Left lung (tissue), 10 donors: Measurements from ENCODE around the gene NYAP2. TPM values are rescaled to one million over a fixed set of nuclear protein-coding genes. Genes with fewer than 3 reads are reported as not detected.

Experiments
- ATAC-seq: fragments of 200-7000 bp; cut with Tn5 transposase; one replicate; pipeline ENCODE4 v1.9.1; 2020; ENCODE audit warnings: moderate library complexity
- DNase-seq, 4 donors: peaks; one replicate each; pipeline ENCODE4 v3.0.0-alpha.2; 2013 to 2020
- H3K27ac ChIP-seq, 2 donors: fragments of 200-600 bp; sonication (generic) in 1 of 2; one replicate each; pipeline versions ENCODE4 v1.5.0 to v1.8.0; 2020 to 2021
- H3K27me3 ChIP-seq, 2 donors: fragments of 200-600 bp; sonication (generic) in 1 of 2; one replicate each; pipeline versions ENCODE4 v1.5.0 to v1.8.0; 2020 to 2021
- H3K36me3 ChIP-seq, 2 donors: fragments of 200-600 bp; sonication (generic) in 1 of 2; one replicate each; pipeline versions ENCODE4 v1.5.0 to v1.8.0; 2020 to 2021
- H3K4me1 ChIP-seq, 2 donors: fragments of 200-600 bp; one replicate each; pipeline ENCODE4 v1.8.0; 2021
- H3K4me3 ChIP-seq, 2 donors: fragments of 200-600 bp; sonication (generic) in 1 of 2; one replicate each; pipeline versions ENCODE4 v1.5.0 to v1.8.0; 2020 to 2021; ENCODE audit warnings: mild to moderate bottlenecking in 1 of 2
- H3K9me3 ChIP-seq, 2 donors: fragments of 200-600 bp; sonication (generic) in 1 of 2; one replicate each; pipeline versions ENCODE4 v1.5.0 to v1.8.0; 2020 to 2021
- intact Hi-C, 2 donors: fragments of 100-400 bp; cut with DNase I; formaldehyde crosslinking; loops; one replicate each; pipeline versions ENCODE4 v1.11.2 to v1.14.2; 2022
- polyA plus RNA-seq, 6 donors: library from polyadenylated mRNA; unstranded; fragments of 120-200 nt; gene quantifications; one replicate each; pipeline ENCODE4 v1.2.1, GENCODE V29; 2013; ENCODE audit not compliant: insufficient read length in 6 of 6
- total RNA-seq, 2 donors: library from RNA; stranded (reverse); fragmentation: NEBNext Ultra II Directional; extraction: Animal tissue kit (Norgen Biotek cat#: 25700); gene quantifications; one replicate each; pipeline ENCODE4 v1.2.1, GENCODE V29; 2021
- TF ChIP-seq, protein P1 (sequence below), 2 donors: fragments of 200-600 bp; sonication (generic) in 1 of 2; IDR thresholded peaks; one replicate each; pipeline versions ENCODE4 v1.5.0 to v1.8.0; 2021; ENCODE audit warnings: antibody characterized with exemption in 2 of 2
- donor health status: DM: no; HTN: yes; CAD: no.
- donor health status: DM: no; HTN: no; CAD: no.

The NYAP2 gene
- total and polyA plus RNA-seq, 8 donors = 0.04 to 1.0 (median 0.07) TPM

GRCh38 chr2:225662101-225662500 lies 262.6 kb downstream of the NYAP2 start:
- TF ChIP-seq, protein P1, sequence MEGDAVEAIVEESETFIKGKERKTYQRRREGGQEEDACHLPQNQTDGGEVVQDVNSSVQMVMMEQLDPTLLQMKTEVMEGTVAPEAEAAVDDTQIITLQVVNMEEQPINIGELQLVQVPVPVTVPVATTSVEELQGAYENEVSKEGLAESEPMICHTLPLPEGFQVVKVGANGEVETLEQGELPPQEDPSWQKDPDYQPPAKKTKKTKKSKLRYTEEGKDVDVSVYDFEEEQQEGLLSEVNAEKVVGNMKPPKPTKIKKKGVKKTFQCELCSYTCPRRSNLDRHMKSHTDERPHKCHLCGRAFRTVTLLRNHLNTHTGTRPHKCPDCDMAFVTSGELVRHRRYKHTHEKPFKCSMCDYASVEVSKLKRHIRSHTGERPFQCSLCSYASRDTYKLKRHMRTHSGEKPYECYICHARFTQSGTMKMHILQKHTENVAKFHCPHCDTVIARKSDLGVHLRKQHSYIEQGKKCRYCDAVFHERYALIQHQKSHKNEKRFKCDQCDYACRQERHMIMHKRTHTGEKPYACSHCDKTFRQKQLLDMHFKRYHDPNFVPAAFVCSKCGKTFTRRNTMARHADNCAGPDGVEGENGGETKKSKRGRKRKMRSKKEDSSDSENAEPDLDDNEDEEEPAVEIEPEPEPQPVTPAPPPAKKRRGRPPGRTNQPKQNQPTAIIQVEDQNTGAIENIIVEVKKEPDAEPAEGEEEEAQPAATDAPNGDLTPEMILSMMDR (IDR thresholded peaks at IDR 0.05) = no peak
- Histone ChIP-seq H3K4me1 (no peaks in the 10 kb centered on the region), H3K36me3 (no peaks in the 10 kb centered on the region), H3K4me3 (no peak overlapping the region), H3K9me3 (no peaks in the 10 kb centered on the region), H3K27me3 (no peaks in the 10 kb centered on the region), H3K27ac (no peak overlapping the region)
- intact Hi-C loops = no loop called here
- DNase-seq (no peak), ATAC-seq (no peak)

GRCh38 chr2:225667445-225667844 lies 267.9 kb downstream of the NYAP2 start:
- no peak for ATAC-seq
- H3K36me3 ChIP-seq = no peaks in the 10 kb centered on the region
- H3K27ac ChIP-seq = no peak overlapping the region
- intact Hi-C loops = loop anchor here in 1 of 2 donors (5.0 kb wide), 1 partner anchor 1320 kb away; no protein-coding TSS in a partner anchor
- no peaks in the 10 kb centered on the region for H3K27me3 ChIP-seq
- TF ChIP-seq, protein P1 (IDR thresholded peaks at IDR 0.05) = no peak
- no peaks in the 10 kb centered on the region for H3K9me3 ChIP-seq
- no peak for DNase-seq
- H3K4me1 ChIP-seq = no peaks in the 10 kb centered on the region
- H3K4me3 ChIP-seq = no peak overlapping the region

DNA sequence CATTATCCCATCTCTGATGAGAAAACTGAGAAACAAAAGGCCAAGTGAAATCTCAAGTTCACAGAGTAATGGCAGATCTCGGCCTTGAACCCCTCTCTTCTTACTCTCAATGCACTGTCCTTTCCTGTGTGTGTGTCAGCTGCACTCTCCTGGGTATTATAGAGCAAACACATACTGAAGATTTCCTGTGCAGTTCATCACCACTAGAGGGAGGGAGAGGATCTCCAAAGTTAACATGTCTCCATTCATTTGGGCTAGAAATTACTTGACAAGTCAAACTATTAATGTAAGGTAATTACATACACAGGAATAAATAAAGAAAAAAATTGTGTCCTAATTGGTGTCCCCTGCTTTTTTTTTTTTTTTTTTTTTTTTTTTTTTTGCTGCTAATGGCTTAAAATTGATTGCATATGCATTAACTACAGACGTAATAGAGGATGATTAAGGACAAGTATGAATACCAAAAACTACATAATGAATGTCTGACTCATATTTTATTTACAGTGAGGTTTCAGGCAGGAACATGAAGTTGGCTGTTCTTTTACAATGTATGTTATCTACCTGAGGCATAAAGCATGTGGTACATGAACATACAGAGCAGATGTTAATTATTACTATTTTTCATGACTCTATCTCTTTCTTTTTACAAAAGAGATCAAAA lies 269.2 kb downstream of the NYAP2 start:
- intact Hi-C loops = loop anchor here in 1 of 2 donors (5.0 kb wide), 1 partner anchor 1319 kb away; no protein-coding TSS in a partner anchor
- H3K36me3 ChIP-seq = no peaks in the 10 kb centered on the region
- no peak overlapping the region for H3K4me3 ChIP-seq
- no peaks in the 10 kb centered on the region for H3K27me3 ChIP-seq
- no peak overlapping the region for H3K27ac ChIP-seq
- ATAC-seq (peak; percentile 83), DNase-seq (peak in 2 of 4 donors; percentile 54 to 74)
- no peaks in the 10 kb centered on the region for H3K9me3 ChIP-seq
- no peaks in the 10 kb centered on the region for H3K4me1 ChIP-seq
- TF ChIP-seq, protein P1 (IDR thresholded peaks at IDR 0.05) = peak; percentile 54 to 59

- H3K9me3 ChIP-seq = no peaks in the 10 kb centered on the region
- no peaks in the 10 kb centered on the region for H3K27me3 ChIP-seq
- ATAC-seq (peak; percentile 57), DNase-seq (peak in 2 of 4 donors; percentile 45 to 76)
- no peak overlapping the region for H3K4me3 ChIP-seq
- no peaks in the 10 kb centered on the region for H3K36me3 ChIP-seq
- intact Hi-C loops = loop anchor here in 1 of 2 donors (5.0 kb wide), 1 partner anchor 1132 kb away; no protein-coding TSS in a partner anchor
- H3K27ac ChIP-seq = no peak overlapping the region
- TF ChIP-seq, protein P1 (IDR thresholded peaks at IDR 0.05) = peak in 1 of 2 donors; percentile 27
- H3K4me1 ChIP-seq = no peaks in the 10 kb centered on the region
Measured at GRCh38 chr2:225670111-225670974, 270.8 kb downstream of the NYAP2 start.

GRCh38 chr2:225678792-225679191 lies 279.3 kb downstream of the NYAP2 start:
- intact Hi-C loops = no loop called here
- no peak for ATAC-seq

More at GRCh38 chr2:225678792-225679191, 279.3 kb downstream of the NYAP2 start:
- H3K27me3 ChIP-seq = no peaks in the 10 kb centered on the region
- TF ChIP-seq, protein P1 (IDR thresholded peaks at IDR 0.05) = no peak
- no peaks in the 10 kb centered on the region for H3K4me1 ChIP-seq
- no peak for DNase-seq
- H3K27ac ChIP-seq = no peak overlapping the region
- no peak overlapping the region for H3K4me3 ChIP-seq
- H3K9me3 ChIP-seq = no peaks in the 10 kb centered on the region
- H3K36me3 ChIP-seq = no peaks in the 10 kb centered on the region
